Endothelial cell of umbilical vein (primary cell): Measurements from ENCODE around the gene BTBD17. TPM values are rescaled to one million over a fixed set of nuclear protein-coding genes. Genes with fewer than 3 reads are reported as not detected.

Experiments
- BruUV-seq: library from RNA; stranded (reverse); fragments of 400-500 nt; replicated peaks from 2 replicates; lab custom pipeline; 2021; lab: Mats Ljungman, UMichigan
- CTCF ChIA-PET: fragments of 300-600, 350-600 bp; sonication (Branson Sonifier 250); formaldehyde crosslinking; loops from one replicate; lab custom pipeline; 2021; ENCODE audit warnings: antibody characterized with exemption, inconsistent platforms; lab: Charles Lee
- POLR2A ChIA-PET: fragments of 300-600, 350-600 bp; sonication (Branson Sonifier 250); formaldehyde crosslinking; loops from one replicate; lab custom pipeline; 2021; ENCODE audit warnings: antibody characterized with exemption, inconsistent platforms; lab: Charles Lee
- DNase-seq: peaks from one replicate; pipeline ENCODE4 v3.0.0-alpha.2; 2011; ENCODE audit warnings: low read depth, low spot score
- FAIRE-seq: peaks from 2 replicates; lab custom pipeline; 2011; peaks lifted over from hg19 to GRCh38; lab: Jason Lieb, UNC
- H2AFZ ChIP-seq: 2 replicates; pipeline ENCODE4 v1.6.0; 2012; ENCODE audit warnings: low read depth, low read length, control low read depth, inconsistent platforms
- H3K27ac ChIP-seq: 2 replicates; pipeline ENCODE4 v1.5.1; 2011; ENCODE audit warnings: low read depth, mild to moderate bottlenecking, control low read depth, low read length, moderate library complexity; ENCODE audit not compliant: insufficient read depth
- H3K27me3 ChIP-seq, 2 experiments: 2 replicates each; pipeline versions ENCODE4 v1.6.0 to v1.6.1; 2011; ENCODE audit warnings: low read length in 2 of 2, mixed read lengths in 1 of 2; ENCODE audit not compliant: control insufficient read depth in 2 of 2, insufficient read depth in 2 of 2
- H3K36me3 ChIP-seq, 2 experiments: 2 replicates in 1 of 2; 3 replicates in 1 of 2; pipeline ENCODE4 v1.5.1; 2011; ENCODE audit warnings: low read length in 2 of 2, mild to moderate bottlenecking in 1 of 2, moderate library complexity in 1 of 2; ENCODE audit not compliant: control insufficient read depth in 2 of 2, insufficient read depth in 2 of 2; ENCODE audit errors: extremely low read depth in 1 of 2
- H3K4me1 ChIP-seq: 3 replicates; pipeline ENCODE4 v1.5.1; 2011; ENCODE audit warnings: mild to moderate bottlenecking, low read length; ENCODE audit not compliant: control insufficient read depth, insufficient read depth; ENCODE audit errors: extremely low read depth
- H3K4me2 ChIP-seq: 2 replicates; pipeline ENCODE4 v1.6.1; 2011; ENCODE audit warnings: low read length, control low read depth, mixed read lengths; ENCODE audit not compliant: insufficient read depth
- H3K4me3 ChIP-seq, 3 experiments: fragments of 200-600 bp in 1 of 3; sonication (generic), shearing (Covaris generic) in 1 of 3; replicated peaks in 1 of 3; 2 replicates each; pipeline ENCODE4 v1.5.1; 2011 to 2016; ENCODE audit warnings: control low read depth in 3 of 3, low read length in 3 of 3, mild to moderate bottlenecking in 2 of 3, inconsistent platforms in 1 of 3, low read depth in 1 of 3, moderate library complexity in 1 of 3; ENCODE audit not compliant: insufficient read depth in 1 of 3
- H3K79me2 ChIP-seq: 2 replicates; pipeline ENCODE4 v1.6.0; 2012; ENCODE audit warnings: low read length, inconsistent platforms; ENCODE audit not compliant: control insufficient read depth, insufficient read depth
- H3K9ac ChIP-seq: replicated peaks from 2 replicates; pipeline ENCODE3; 2011; ENCODE audit warnings: low read length, control low read depth; ENCODE audit not compliant: insufficient read depth; ENCODE audit errors: extremely low read depth
- H3K9me1 ChIP-seq: replicated peaks from 3 replicates; pipeline ENCODE4 v1.6.0; 2011; ENCODE audit warnings: mild to moderate bottlenecking, low read length; ENCODE audit not compliant: control insufficient read depth, insufficient read depth; ENCODE audit errors: extremely low read depth
- H3K9me3 ChIP-seq: replicated peaks from 2 replicates; pipeline ENCODE4 v1.5.1; 2012; ENCODE audit warnings: low read length, inconsistent platforms; ENCODE audit not compliant: control insufficient read depth, insufficient read depth
- H4K20me1 ChIP-seq: replicated peaks from 2 replicates; pipeline ENCODE3; 2011; ENCODE audit warnings: mild to moderate bottlenecking, low read length; ENCODE audit not compliant: control insufficient read depth, insufficient read depth; ENCODE audit errors: extremely low read depth
- CTCF ChIP-seq, 2 donors: IDR thresholded peaks; 1 replicate in 1 of 2; 2 replicates in 1 of 2; pipeline ENCODE4 v1.5.1; 2011; ENCODE audit warnings: low read length in 2 of 2, mild to moderate bottlenecking in 2 of 2, moderate library complexity in 2 of 2, control low read depth in 1 of 2, inconsistent platforms in 1 of 2, low read depth in 1 of 2; ENCODE audit not compliant: insufficient read depth in 1 of 2; ENCODE audit errors: extremely low read depth in 1 of 2
- EZH2 ChIP-seq: IDR thresholded peaks from 2 replicates; pipeline ENCODE4 v1.6.1; 2012; ENCODE audit warnings: borderline replicate concordance, low read depth, mild to moderate bottlenecking, moderate library complexity, low read length, inconsistent platforms; ENCODE audit not compliant: severe bottlenecking
- FOS ChIP-seq: IDR thresholded peaks from 2 replicates; pipeline ENCODE4 v1.6.1; 2011; ENCODE audit warnings: mild to moderate bottlenecking, low read length, moderate library complexity, borderline replicate concordance; ENCODE audit not compliant: insufficient read depth
- MYC ChIP-seq: IDR thresholded peaks from one replicate; pipeline ENCODE4 v1.6.1; 2011; ENCODE audit warnings: mild to moderate bottlenecking, low read depth, low read length
- POLR2AphosphoS5 ChIP-seq: IDR thresholded peaks from 2 replicates; pipeline ENCODE4 v1.6.1; 2012; ENCODE audit warnings: low read depth, mild to moderate bottlenecking, control low read depth, low read length, moderate library complexity; ENCODE audit not compliant: insufficient read depth
- dilution Hi-C: fragments of 300-500 bp; cut with MboI; formaldehyde crosslinking; loops from one replicate; pipeline ENCODE4 v1.15.0; 2019; ENCODE audit warnings: low sequenced_read_pairs; ENCODE audit not compliant: extremely low pct_ligation_motif_present
- intact Hi-C: fragments of 100-400 bp; cut with micrococcal nuclease; formaldehyde crosslinking; loops from one replicate; pipeline ENCODE4 v1.10.0; 2022
- polyA plus RNA-seq, 4 experiments: library from polyadenylated mRNA; depleted of rRNA in 3 of 4; stranded (reverse) in 3 of 4; unstranded in 1 of 4; fragments of >200 nt; gene quantifications; 2 replicates each; pipeline versions ENCODE4 v1.2.1 to v1.2.3, GENCODE V29; 2011 to 2012; ENCODE audit warnings: missing spikeins in 1 of 4
- total RNA-seq: library from RNA; stranded (reverse); gene quantifications from 2 replicates; pipeline ENCODE4 v1.2.3, GENCODE V29; 2021

BTBD17 gene
- total and polyA plus RNA-seq, 2 donors (not counting 3 experiments of a cell fraction or from before 2014, with no cell fraction given) = not detected

- Histone ChIP-seq H3K27ac (no peak overlapping the region), H3K4me3 (no peak overlapping the region), H3K27me3 (peaks cover 10 to 30% of the 10 kb centered on the region in 2 experiments), H3K9ac (no peak overlapping the region), H3K36me3 (no peaks in the 10 kb centered on the region), H3K4me2 (no peak overlapping the region), H3K9me1 (no peaks in the 10 kb centered on the region), H3K79me2 (no peaks in the 10 kb centered on the region), H3K9me3 (no peaks in the 10 kb centered on the region), H4K20me1 (no peaks in the 10 kb centered on the region), H3K4me1 (no peaks in the 10 kb centered on the region), H2AFZ (no peak overlapping the region)
- CTCF ChIA-PET = no interaction called here
- no peak for FAIRE-seq
- POLR2A ChIA-PET = no interaction called here
- dilution Hi-C loops = no loop called here
- no TSS peak for BruUV-seq
- TF ChIP-seq FOS = no peak
- TF ChIP-seq POLR2AphosphoS5 = no peak
- no peak for TF ChIP-seq MYC
- no peak for TF ChIP-seq EZH2
- no peak for DNase-seq
- intact Hi-C loops = loop anchor here (1.0 kb wide), 1 partner anchor 53 kb away; no protein-coding TSS in a partner anchor
These were observed 7.1 kb downstream of the BTBD17 start for GRCh38 chr17:74354561-74354960.

- Histone ChIP-seq H3K9me3 (no peaks in the 10 kb centered on the region), H3K9me1 (no peaks in the 10 kb centered on the region), H3K4me3 (no peak overlapping the region), H3K27me3 (peaks cover 10 to 30% of the 10 kb centered on the region in 2 experiments), H2AFZ (no peak overlapping the region), H3K9ac (no peak overlapping the region), H3K4me1 (no peaks in the 10 kb centered on the region), H3K4me2 (no peak overlapping the region), H4K20me1 (no peaks in the 10 kb centered on the region), H3K27ac (no peak overlapping the region), H3K79me2 (no peaks in the 10 kb centered on the region), H3K36me3 (no peaks in the 10 kb centered on the region)
- DNase-seq = no peak
- intact Hi-C loops = loop anchor here (1.0 kb wide), 1 partner anchor 53 kb away; no protein-coding TSS in a partner anchor
- BruUV-seq = no TSS peak
- POLR2A ChIA-PET = no interaction called here
- FAIRE-seq = no peak
- peak; percentile 62 to 64 for TF ChIP-seq CTCF (IDR thresholded peaks at IDR 0.05; ENCODE audit: extremely low read depth in 1 of 2, insufficient read depth in 1 of 2, low read depth in 1 of 2, low read length in 2 of 2)
- no peak for TF ChIP-seq EZH2
- dilution Hi-C loops = no loop called here
- CTCF ChIA-PET = no interaction called here
These were observed 7.5 kb downstream of the BTBD17 start for GRCh38 chr17:74354123-74354522.
